ENCODE measurements around the gene ERG28. TPM values are rescaled to one million over a fixed set of nuclear protein-coding genes. Genes with fewer than 3 reads are reported as not detected.
A peak's percentile ranks its signal among the peaks of the same experiment; 100 is the strongest.

ERG28 gene
- total RNA-seq, 1 donor from 2014 or later, result 36.1 TPM

DNA sequence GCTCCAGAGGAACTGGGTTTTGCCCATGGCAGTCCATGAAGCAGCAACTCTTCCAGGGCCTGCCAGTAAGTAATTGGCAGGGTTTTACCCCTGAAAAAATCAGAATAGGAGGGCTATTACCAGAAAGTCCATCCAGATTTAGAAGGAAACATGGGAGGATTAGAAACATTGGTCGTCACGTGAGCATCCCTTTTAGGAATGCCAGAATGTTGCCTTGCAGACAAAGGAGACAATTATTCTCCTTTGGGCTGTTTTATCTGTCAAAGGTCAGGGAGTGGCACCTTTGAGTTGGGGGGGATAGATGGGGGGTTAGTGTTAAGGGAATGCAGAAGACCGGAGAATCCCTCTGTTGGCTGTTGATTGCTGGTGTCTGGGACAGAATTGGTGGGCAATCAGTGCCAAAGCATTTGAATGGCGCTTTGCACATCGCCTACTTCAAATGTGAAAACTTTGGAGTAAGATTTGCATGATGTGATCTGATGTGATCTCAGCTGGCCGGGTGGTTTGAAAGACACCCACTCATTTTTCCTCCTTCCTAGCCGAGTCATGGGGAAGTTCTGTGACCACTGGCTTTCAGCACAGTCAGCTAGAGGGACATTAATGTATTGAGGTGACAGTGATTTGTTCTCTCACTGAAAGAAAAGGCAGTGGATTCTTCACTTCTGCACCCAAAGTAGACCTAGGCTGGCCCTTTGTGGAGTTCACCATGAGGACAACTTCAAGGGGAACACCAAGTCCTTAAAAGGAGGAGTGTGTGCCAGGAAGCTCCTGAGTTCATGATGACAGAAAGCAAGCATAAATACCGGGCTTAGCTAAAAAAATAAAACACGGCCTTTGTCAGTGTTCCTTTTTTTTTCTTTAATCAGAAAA lies 50.8 kb downstream of the ERG28 start:
- ATAC-seq, result peak; percentile 68
- Histone ChIP-seq H3K9me3 (no peaks in the 10 kb centered on the region), H3K4me1 (peaks cover 16% of the 10 kb centered on the region), H3K36me3 (no peaks in the 10 kb centered on the region), H3K27ac (peak overlapping the region; percentile 68), H3K27me3 (no peaks in the 10 kb centered on the region), H3K4me3 (no peak overlapping the region)
- no peak for DNase-seq
- TF ChIP-seq, protein P1, sequence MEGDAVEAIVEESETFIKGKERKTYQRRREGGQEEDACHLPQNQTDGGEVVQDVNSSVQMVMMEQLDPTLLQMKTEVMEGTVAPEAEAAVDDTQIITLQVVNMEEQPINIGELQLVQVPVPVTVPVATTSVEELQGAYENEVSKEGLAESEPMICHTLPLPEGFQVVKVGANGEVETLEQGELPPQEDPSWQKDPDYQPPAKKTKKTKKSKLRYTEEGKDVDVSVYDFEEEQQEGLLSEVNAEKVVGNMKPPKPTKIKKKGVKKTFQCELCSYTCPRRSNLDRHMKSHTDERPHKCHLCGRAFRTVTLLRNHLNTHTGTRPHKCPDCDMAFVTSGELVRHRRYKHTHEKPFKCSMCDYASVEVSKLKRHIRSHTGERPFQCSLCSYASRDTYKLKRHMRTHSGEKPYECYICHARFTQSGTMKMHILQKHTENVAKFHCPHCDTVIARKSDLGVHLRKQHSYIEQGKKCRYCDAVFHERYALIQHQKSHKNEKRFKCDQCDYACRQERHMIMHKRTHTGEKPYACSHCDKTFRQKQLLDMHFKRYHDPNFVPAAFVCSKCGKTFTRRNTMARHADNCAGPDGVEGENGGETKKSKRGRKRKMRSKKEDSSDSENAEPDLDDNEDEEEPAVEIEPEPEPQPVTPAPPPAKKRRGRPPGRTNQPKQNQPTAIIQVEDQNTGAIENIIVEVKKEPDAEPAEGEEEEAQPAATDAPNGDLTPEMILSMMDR (IDR thresholded peaks at IDR 0.05), result no peak
- intact Hi-C loops (cut with DNase I), result no loop called here

DNA sequence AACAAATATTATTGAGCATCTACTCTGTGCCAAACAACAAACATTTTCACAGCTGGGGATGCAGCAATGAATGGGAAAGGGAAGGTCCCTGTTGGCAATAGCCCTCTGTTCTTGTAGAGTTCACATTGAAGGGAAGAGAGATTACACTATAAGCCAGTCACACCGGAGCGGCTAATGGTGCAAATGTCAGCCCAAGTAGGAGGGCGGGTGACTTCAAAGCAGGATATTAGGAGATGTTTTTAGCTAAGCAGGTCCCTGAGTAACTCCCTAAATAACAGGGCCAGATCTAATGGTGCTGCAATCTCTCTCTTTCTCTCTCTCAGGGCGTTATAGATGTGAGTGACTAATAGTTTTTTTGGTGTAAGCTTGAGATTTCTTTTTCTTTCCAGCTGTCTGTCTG lies 51.6 kb downstream of the ERG28 start:
- Histone ChIP-seq H3K36me3 (no peaks in the 10 kb centered on the region), H3K4me3 (no peak overlapping the region), H3K27ac (peak overlapping the region; percentile 68), H3K9me3 (no peaks in the 10 kb centered on the region), H3K4me1 (peaks cover 18% of the 10 kb centered on the region), H3K27me3 (no peaks in the 10 kb centered on the region)
- TF ChIP-seq, protein P1 (IDR thresholded peaks at IDR 0.05), result no peak
- intact Hi-C loops (cut with DNase I), result no loop called here
- DNase-seq (no peak), ATAC-seq (no peak)

DNA sequence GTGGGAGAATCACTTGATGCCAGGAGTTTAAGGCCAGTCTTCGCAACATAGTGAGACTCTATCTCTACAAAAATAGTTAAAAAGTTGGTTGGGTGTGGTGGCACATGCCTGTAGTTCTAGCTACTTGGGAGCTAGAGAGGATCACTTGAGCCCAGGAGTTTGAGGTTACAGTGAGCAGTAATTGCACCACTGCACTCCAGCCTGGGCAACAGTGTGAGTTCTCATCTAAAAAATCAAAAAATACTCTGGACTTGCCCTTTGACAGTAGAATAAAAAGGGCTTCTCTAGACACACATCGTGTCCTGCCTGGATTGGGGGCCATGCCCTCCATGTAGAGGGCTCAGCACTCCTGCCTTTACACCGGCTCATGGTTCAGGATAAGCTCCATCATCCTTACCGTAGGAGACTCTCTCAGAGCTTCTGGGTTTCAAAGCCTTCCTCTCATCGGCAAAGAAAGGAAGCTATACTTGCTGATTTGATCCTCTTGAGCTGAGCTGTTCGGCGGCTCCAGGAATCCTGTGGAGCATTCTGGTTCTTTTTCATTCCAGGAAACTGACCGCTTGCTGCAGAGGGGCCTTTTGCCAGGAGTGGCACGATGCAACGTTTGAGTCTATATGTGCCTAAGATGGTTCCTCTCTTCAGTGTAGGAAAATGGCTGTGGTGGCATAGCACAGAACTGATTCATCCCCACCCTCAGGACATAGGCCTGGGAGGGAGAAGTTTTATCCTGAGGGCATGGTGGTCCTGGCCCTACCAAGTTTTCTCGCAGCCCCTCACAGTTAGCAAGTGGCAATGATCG lies 52.6 kb downstream of the ERG28 start:
- no peak overlapping the region for H3K27ac ChIP-seq
- ATAC-seq (no peak), DNase-seq (no peak)
- H3K4me3 ChIP-seq, result no peak overlapping the region
- intact Hi-C loops (cut with DNase I), result no loop called here
- peaks cover 18% of the 10 kb centered on the region for H3K4me1 ChIP-seq
- no peaks in the 10 kb centered on the region for H3K36me3 ChIP-seq
- no peaks in the 10 kb centered on the region for H3K9me3 ChIP-seq
- TF ChIP-seq, protein P1 (IDR thresholded peaks at IDR 0.05), result no peak
- no peaks in the 10 kb centered on the region for H3K27me3 ChIP-seq

DNA sequence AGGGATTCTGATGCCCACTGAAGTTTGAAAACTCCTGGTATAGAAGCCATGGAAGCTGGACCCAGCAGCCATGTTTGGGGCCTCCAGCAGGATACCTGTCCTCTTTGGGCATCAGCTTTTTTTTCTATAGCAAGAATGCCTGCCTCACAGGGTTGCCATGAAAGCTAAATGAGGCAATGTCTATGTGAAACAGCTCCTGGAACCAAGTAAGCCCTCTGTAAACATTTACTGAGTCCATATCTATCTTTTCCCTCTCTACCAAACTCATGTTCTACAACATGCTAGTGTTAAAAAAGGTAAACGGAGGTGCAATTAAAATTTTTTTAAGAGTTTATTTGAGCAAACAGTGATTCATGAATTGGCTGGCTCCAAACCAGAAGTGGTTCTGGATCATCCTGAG lies 53.6 kb downstream of the ERG28 start:
- peaks cover 26% of the 10 kb centered on the region for H3K4me1 ChIP-seq
- H3K27ac ChIP-seq, result no peak overlapping the region
- DNase-seq (no peak), ATAC-seq (no peak)
- TF ChIP-seq, protein P1 (IDR thresholded peaks at IDR 0.05), result no peak
- H3K27me3 ChIP-seq, result no peaks in the 10 kb centered on the region
- H3K9me3 ChIP-seq, result no peaks in the 10 kb centered on the region
- H3K4me3 ChIP-seq, result no peak overlapping the region
- intact Hi-C loops (cut with DNase I), result no loop called here
- no peaks in the 10 kb centered on the region for H3K36me3 ChIP-seq

DNA sequence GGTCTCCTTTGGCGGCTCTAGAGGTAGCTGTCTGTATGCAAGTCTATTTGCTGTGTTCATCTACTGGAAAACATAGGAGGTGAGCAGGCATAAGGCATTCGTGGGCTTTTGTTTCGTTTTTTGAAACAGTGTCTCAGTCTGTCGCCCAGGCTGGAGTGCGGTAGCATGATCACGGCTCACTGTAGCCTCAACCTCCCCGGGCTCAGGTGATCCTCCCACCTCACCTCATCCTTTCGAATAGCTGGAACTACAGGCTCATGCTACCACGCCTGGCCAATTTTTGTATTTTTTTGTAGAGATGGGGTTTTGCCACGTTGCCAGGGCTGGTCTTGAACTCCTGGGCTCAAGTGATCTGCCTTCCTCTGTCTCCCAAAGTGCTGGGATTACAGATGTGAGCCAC lies 54.8 kb downstream of the ERG28 start:
- Histone ChIP-seq H3K27ac (peak overlapping the region; percentile 62), H3K9me3 (no peaks in the 10 kb centered on the region), H3K4me3 (peak overlapping the region; percentile 45), H3K36me3 (no peaks in the 10 kb centered on the region), H3K27me3 (no peaks in the 10 kb centered on the region), H3K4me1 (peaks cover 27% of the 10 kb centered on the region)
- TF ChIP-seq, protein P1 (IDR thresholded peaks at IDR 0.05), result no peak
- intact Hi-C loops (cut with DNase I), result no loop called here
- DNase-seq (no peak), ATAC-seq (no peak)

All from upper lobe of right lung (tissue), 1 donor.